ENCODE results near the gene SYT12. TPM values are rescaled to one million over a fixed set of nuclear protein-coding genes. Genes with fewer than 3 reads are reported as not detected.

Gene SYT12
- total and polyA plus RNA-seq, 10 donors = 0.02 to 0.13 (median 0.05) TPM; not detected in 7

- no peak for DNase-seq
- 87 to 91% (median 90%) methylated on average over 9 of the region's 9 CpGs for whole genome bisulfite sequencing, 5 donors
- H3K36me3 ChIP-seq = no peaks in the 10 kb centered on the region
- intact Hi-C loops (cut with DNase I; ENCODE audit: low total_unique reads) = no loop called here
- TF ChIP-seq POLR2AphosphoS5 (IDR thresholded peaks at IDR 0.05) (no peak), POLR2A (IDR thresholded peaks at IDR 0.05) (no peak)
- TF ChIP-seq, protein P1, sequence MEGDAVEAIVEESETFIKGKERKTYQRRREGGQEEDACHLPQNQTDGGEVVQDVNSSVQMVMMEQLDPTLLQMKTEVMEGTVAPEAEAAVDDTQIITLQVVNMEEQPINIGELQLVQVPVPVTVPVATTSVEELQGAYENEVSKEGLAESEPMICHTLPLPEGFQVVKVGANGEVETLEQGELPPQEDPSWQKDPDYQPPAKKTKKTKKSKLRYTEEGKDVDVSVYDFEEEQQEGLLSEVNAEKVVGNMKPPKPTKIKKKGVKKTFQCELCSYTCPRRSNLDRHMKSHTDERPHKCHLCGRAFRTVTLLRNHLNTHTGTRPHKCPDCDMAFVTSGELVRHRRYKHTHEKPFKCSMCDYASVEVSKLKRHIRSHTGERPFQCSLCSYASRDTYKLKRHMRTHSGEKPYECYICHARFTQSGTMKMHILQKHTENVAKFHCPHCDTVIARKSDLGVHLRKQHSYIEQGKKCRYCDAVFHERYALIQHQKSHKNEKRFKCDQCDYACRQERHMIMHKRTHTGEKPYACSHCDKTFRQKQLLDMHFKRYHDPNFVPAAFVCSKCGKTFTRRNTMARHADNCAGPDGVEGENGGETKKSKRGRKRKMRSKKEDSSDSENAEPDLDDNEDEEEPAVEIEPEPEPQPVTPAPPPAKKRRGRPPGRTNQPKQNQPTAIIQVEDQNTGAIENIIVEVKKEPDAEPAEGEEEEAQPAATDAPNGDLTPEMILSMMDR (IDR thresholded peaks at IDR 0.05 in 8 of 11, conservative IDR thresholded peaks at IDR 0.05 in 3 of 11) = no peak
- H3K9me3 ChIP-seq = no peaks in the 10 kb centered on the region
- no peak overlapping the region for H3K27ac ChIP-seq
- peaks cover 6 to 26% (median 18%) of the 10 kb centered on the region in 6 donors for H3K4me1 ChIP-seq
- H3K4me3 ChIP-seq = no peak overlapping the region
- H3K27me3 ChIP-seq (replicated peaks in 1 of 7) = peaks cover 0 to 50% (median 7%) of the 10 kb centered on the region in 7 donors
Measured at GRCh38 chr11:67051180-67051893, 28.4 kb downstream of the SYT12 start.

- peaks cover 0 to 57% (median 13%) of the 10 kb centered on the region in 7 donors for H3K27me3 ChIP-seq (replicated peaks in 1 of 7)
- TF ChIP-seq, protein P1 (IDR thresholded peaks at IDR 0.05 in 8 of 11, conservative IDR thresholded peaks at IDR 0.05 in 3 of 11) = no peak
- TF ChIP-seq POLR2A (IDR thresholded peaks at IDR 0.05) = no peak
- TF ChIP-seq POLR2AphosphoS5 (IDR thresholded peaks at IDR 0.05) = no peak
- no peak overlapping the region for H3K27ac ChIP-seq
- WGBS, 5 donors = 74 to 91% (median 82%) methylated on average over 4 of the region's 4 CpGs
- peaks cover 8 to 33% (median 25%) of the 10 kb centered on the region in 6 donors for H3K4me1 ChIP-seq
- H3K9me3 ChIP-seq = no peaks in the 10 kb centered on the region
- intact Hi-C loops (cut with DNase I; ENCODE audit: low total_unique reads) = no loop called here
- DNase-seq = no peak
- no peaks in the 10 kb centered on the region for H3K36me3 ChIP-seq
- H3K4me3 ChIP-seq = no peak overlapping the region
Measured at GRCh38 chr11:67051945-67052488, 29.1 kb downstream of the SYT12 start.

DNA sequence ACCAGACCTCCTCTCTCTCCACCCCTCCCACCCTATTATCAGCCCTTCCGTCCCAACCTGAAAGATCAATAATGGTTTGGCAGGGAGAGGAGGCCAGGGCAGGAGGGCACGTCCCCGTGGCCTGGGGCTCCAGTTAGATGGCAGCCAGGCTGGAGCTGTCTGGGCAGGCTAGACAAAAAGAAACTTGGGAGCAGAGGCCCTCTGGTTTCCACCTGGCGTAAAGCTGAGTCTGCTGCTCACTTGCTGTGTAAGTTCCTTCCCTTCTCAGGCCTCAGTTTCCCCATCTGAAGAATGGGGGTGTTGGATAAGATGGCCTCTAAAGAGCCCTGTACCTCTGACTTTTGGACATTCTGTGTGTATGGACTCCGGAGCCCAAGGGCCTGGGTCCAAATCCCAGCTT lies 30.0 kb downstream of the SYT12 start:
- Histone ChIP-seq H3K4me3 (no peak overlapping the region), H3K4me1 (peaks cover 8 to 40% (median 28%) of the 10 kb centered on the region in 6 donors), H3K27ac (no peak overlapping the region), H3K27me3 (replicated peaks in 1 of 7) (peaks cover 0 to 65% (median 13%) of the 10 kb centered on the region in 7 donors), H3K36me3 (no peaks in the 10 kb centered on the region), H3K9me3 (no peaks in the 10 kb centered on the region)
- no peak for TF ChIP-seq POLR2A (IDR thresholded peaks at IDR 0.05)
- TF ChIP-seq, protein P1 (IDR thresholded peaks at IDR 0.05 in 8 of 11, conservative IDR thresholded peaks at IDR 0.05 in 3 of 11) = no peak
- TF ChIP-seq POLR2AphosphoS5 (IDR thresholded peaks at IDR 0.05) = no peak
- intact Hi-C loops (cut with DNase I; ENCODE audit: low total_unique reads) = no loop called here
- DNase-seq = no peak
- 86 to 93% (median 89%) methylated on average over 5 of the region's 5 CpGs for WGBS, 5 donors

- no peak for TF ChIP-seq POLR2A (IDR thresholded peaks at IDR 0.05)
- TF ChIP-seq, protein P1 (IDR thresholded peaks at IDR 0.05 in 8 of 11, conservative IDR thresholded peaks at IDR 0.05 in 3 of 11) = peak in 9 of 11 experiments; percentile 27 to 67 (median 48)
- DNase-seq = no peak
- Histone ChIP-seq H3K27me3 (replicated peaks in 1 of 7) (peaks cover 0 to 65% (median 13%) of the 10 kb centered on the region in 7 donors), H3K9me3 (no peaks in the 10 kb centered on the region), H3K4me3 (no peak overlapping the region), H3K27ac (no peak overlapping the region), H3K36me3 (no peaks in the 10 kb centered on the region), H3K4me1 (peaks cover 8 to 40% (median 28%) of the 10 kb centered on the region in 6 donors)
- intact Hi-C loops (cut with DNase I; ENCODE audit: low total_unique reads) = no loop called here
- 23 to 40% (median 32%) methylated on average over 7 of the region's 7 CpGs for WGBS, 5 donors
Measured at GRCh38 chr11:67053896-67054329, 31.0 kb downstream of the SYT12 start.
